HUES64 (cell line): ENCODE data around the gene POU6F2.

ENCODE experiments used
- H3K27ac ChIP-seq: 2 replicates; pipeline ENCODE4 v1.7.0; 2013; ENCODE audit warnings: low read depth, low read length, inconsistent platforms
- H3K27me3 ChIP-seq: 2 replicates; pipeline ENCODE4 v1.6.1; 2013; ENCODE audit warnings: mild to moderate bottlenecking, low read length; ENCODE audit not compliant: insufficient read depth
- H3K36me3 ChIP-seq: 2 replicates; pipeline ENCODE4 v1.6.1; 2013; ENCODE audit warnings: mild to moderate bottlenecking, low read length; ENCODE audit not compliant: insufficient read depth
- H3K4me1 ChIP-seq: 2 replicates; pipeline ENCODE4 v1.6.1; 2013; ENCODE audit warnings: mild to moderate bottlenecking, low read length, moderate library complexity; ENCODE audit not compliant: insufficient read depth
- H3K4me3 ChIP-seq: 2 replicates; pipeline ENCODE4 v1.5.1; 2013; ENCODE audit warnings: mild to moderate bottlenecking, low read length, moderate library complexity
- H3K9ac ChIP-seq: 2 replicates; pipeline ENCODE4 v1.6.1; 2013; ENCODE audit warnings: mild to moderate bottlenecking, low read depth, low read length
- H3K9me3 ChIP-seq: 2 replicates; pipeline ENCODE4 v1.6.1; 2013; ENCODE audit warnings: low read depth, low read length; ENCODE audit not compliant: insufficient read depth
- whole genome bisulfite sequencing: fragments of 150-250, 120-280 bp; methylation state at CpG from one replicate; pipeline ENCODE4 v1.1.7; 2013; ENCODE audit warnings: missing lambda C conversion rate; 5-methylcytosine and 5-hydroxymethylcytosine counted together

POU6F2 gene

GRCh38 chr7:39509436-39509835, 531.7 kb downstream of the POU6F2 start:
- Histone ChIP-seq H3K4me3 (no peak overlapping the region), H3K9me3 (no peaks in the 10 kb centered on the region), H3K4me1 (peaks cover 3% of the 10 kb centered on the region), H3K27ac (no peak overlapping the region), H3K27me3 (no peaks in the 10 kb centered on the region), H3K9ac (no peak overlapping the region), H3K36me3 (no peaks in the 10 kb centered on the region)
- 94% methylated on average over 4 of the region's 4 CpGs for WGBS

GRCh38 chr7:39509912-39510311, 532.2 kb downstream of the POU6F2 start:
- Histone ChIP-seq H3K36me3 (no peaks in the 10 kb centered on the region), H3K27me3 (no peaks in the 10 kb centered on the region), H3K9ac (no peak overlapping the region), H3K4me3 (no peak overlapping the region), H3K27ac (no peak overlapping the region), H3K9me3 (no peaks in the 10 kb centered on the region), H3K4me1 (peaks cover 3% of the 10 kb centered on the region)
- 91% methylated on average over 2 of the region's 2 CpGs for WGBS

GRCh38 chr7:39510864-39511354, 533.2 kb downstream of the POU6F2 start:
- Histone ChIP-seq H3K27me3 (no peaks in the 10 kb centered on the region), H3K36me3 (no peaks in the 10 kb centered on the region), H3K4me3 (no peak overlapping the region), H3K9me3 (no peaks in the 10 kb centered on the region), H3K27ac (no peak overlapping the region), H3K9ac (no peak overlapping the region), H3K4me1 (peaks cover 3% of the 10 kb centered on the region)
- 93% methylated on average over 3 of the region's 3 CpGs for WGBS

- WGBS = 91% methylated on average over 8 of the region's 8 CpGs
- H3K9ac ChIP-seq = no peak overlapping the region
- no peak overlapping the region for H3K27ac ChIP-seq
- no peaks in the 10 kb centered on the region for H3K36me3 ChIP-seq
- no peak overlapping the region for H3K4me3 ChIP-seq
- H3K27me3 ChIP-seq = no peaks in the 10 kb centered on the region
- H3K4me1 ChIP-seq = peaks cover 8% of the 10 kb centered on the region
- H3K9me3 ChIP-seq = no peaks in the 10 kb centered on the region
Measured at GRCh38 chr7:39515534-39516228, 538.0 kb downstream of the POU6F2 start.

GRCh38 chr7:39516498-39516897, 538.8 kb downstream of the POU6F2 start:
- no peak overlapping the region for H3K4me3 ChIP-seq
- H3K27ac ChIP-seq = no peak overlapping the region
- H3K36me3 ChIP-seq = no peaks in the 10 kb centered on the region
- no peak overlapping the region for H3K9ac ChIP-seq
- H3K4me1 ChIP-seq = peaks cover 5% of the 10 kb centered on the region
- H3K9me3 ChIP-seq = no peaks in the 10 kb centered on the region
- WGBS = 92% methylated on average over 7 of the region's 7 CpGs
- H3K27me3 ChIP-seq = no peaks in the 10 kb centered on the region

- H3K9me3 ChIP-seq = no peaks in the 10 kb centered on the region
- no peak overlapping the region for H3K27ac ChIP-seq
- H3K4me1 ChIP-seq = peaks cover 5% of the 10 kb centered on the region; the same call in 1 of the 2 replicates
- no peaks in the 10 kb centered on the region for H3K27me3 ChIP-seq
- WGBS = 87% methylated on average over 3 of the region's 3 CpGs
- H3K36me3 ChIP-seq = no peaks in the 10 kb centered on the region
- no peak overlapping the region for H3K9ac ChIP-seq
- no peak overlapping the region for H3K4me3 ChIP-seq
Measured at GRCh38 chr7:39517240-39517639, 539.5 kb downstream of the POU6F2 start.
